Ectodermal cell (in vitro differentiated cells): Measurements from ENCODE around the gene PNRC2. TPM values are rescaled to one million over a fixed set of nuclear protein-coding genes. Genes with fewer than 3 reads are reported as not detected.

Source experiments
- H3K27ac ChIP-seq: 2 replicates; pipeline ENCODE4 v1.7.0; 2013; ENCODE audit warnings: mild to moderate bottlenecking, low read depth, low read length; ENCODE audit not compliant: insufficient read depth, poor library complexity, severe bottlenecking
- H3K27me3 ChIP-seq: 2 replicates; pipeline ENCODE4 v1.7.0; 2013; ENCODE audit warnings: mild to moderate bottlenecking, low read length; ENCODE audit not compliant: insufficient read depth, control insufficient read depth, poor library complexity, severe bottlenecking
- H3K36me3 ChIP-seq: one replicate; pipeline ENCODE4 v1.7.0; 2013; ENCODE audit warnings: low read length; ENCODE audit not compliant: control insufficient read depth, insufficient read depth
- H3K4me1 ChIP-seq: one replicate; pipeline ENCODE4 v1.7.0; 2013; ENCODE audit warnings: low read length; ENCODE audit not compliant: control insufficient read depth, insufficient read depth
- H3K4me3 ChIP-seq: 2 replicates; pipeline ENCODE4 v1.7.0; 2013; ENCODE audit warnings: low read depth, low read length, control low read depth; ENCODE audit not compliant: insufficient read depth
- H3K9me3 ChIP-seq: 2 replicates; pipeline ENCODE4 v1.7.0; 2013; ENCODE audit warnings: mild to moderate bottlenecking, low read length, moderate library complexity; ENCODE audit not compliant: control insufficient read depth
- whole genome bisulfite sequencing, 2 experiments: methylation state at CpG; one replicate each; pipeline ENCODE4 v1.1.7; 2013; ENCODE audit warnings: missing lambda C conversion rate in 2 of 2; 5-methylcytosine and 5-hydroxymethylcytosine counted together
- polyA plus RNA-seq, 4 experiments: library from polyadenylated mRNA; stranded (reverse); fragments of 50-300 nt; gene quantifications; one replicate each; pipeline ENCODE4 v1.2.3, GENCODE V29; 2013

PNRC2 gene, protein sequence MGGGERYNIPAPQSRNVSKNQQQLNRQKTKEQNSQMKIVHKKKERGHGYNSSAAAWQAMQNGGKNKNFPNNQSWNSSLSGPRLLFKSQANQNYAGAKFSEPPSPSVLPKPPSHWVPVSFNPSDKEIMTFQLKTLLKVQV
- 198 TPM for polyA plus RNA-seq (2013, experiment 1 of 4)
- polyA plus RNA-seq (2013, experiment 2 of 4), result 201 TPM
- 189 TPM for polyA plus RNA-seq (2013, experiment 3 of 4)
- polyA plus RNA-seq (2013, experiment 4 of 4), result 178 TPM

DNA sequence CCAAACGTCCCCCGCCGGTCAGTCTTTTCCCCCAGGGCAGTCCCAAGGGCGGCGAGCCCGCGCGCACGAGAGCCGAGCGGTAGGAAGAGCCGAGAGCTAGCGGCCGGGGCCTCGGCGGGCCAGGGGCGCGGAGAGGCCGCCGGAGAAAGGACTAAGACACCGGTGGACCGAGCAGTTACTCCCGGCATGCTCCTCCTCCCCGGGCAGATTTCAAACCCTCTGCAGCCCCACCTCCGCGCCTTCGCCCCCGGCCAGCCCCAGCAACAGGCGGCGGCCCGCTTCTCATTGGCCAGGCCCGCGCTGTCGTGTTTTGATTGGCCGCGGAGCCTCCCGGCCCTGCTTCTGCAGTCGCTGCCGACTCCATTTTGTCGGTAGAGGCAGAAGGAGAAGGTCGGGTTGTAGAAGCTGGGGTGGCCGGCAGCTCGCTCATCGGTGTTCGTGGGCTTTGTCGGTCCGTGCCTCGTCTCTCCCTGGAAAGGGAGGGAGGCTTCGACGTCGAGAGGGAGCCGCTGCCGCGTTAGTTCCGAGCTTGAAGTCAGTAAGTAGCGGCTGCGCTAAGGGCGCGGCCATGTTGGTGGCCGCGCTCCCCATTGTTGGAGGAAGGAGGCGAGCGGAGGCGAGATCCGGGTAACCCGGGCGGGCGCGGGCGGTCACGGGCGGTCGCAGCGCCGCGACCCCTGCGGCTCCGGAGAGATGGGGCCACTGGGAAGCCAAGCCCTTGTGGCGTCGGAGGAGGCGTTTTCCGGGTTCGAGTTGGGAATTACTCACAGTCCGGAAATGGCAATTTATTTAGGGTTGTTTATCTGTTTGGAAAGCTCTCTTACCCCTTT lies at the start of gene PNRC2:
TSS of gene PNRC2 (plus strand) at position 368 of the 830 bp plus-strand sequence. CDS start 1,630 bp downstream, outside the sequence.
- H3K36me3 ChIP-seq, result no peaks in the 10 kb centered on the region
- WGBS, 2 experiments, result 0 to 1% methylated on average over 84 of the region's 84 CpGs

DNA sequence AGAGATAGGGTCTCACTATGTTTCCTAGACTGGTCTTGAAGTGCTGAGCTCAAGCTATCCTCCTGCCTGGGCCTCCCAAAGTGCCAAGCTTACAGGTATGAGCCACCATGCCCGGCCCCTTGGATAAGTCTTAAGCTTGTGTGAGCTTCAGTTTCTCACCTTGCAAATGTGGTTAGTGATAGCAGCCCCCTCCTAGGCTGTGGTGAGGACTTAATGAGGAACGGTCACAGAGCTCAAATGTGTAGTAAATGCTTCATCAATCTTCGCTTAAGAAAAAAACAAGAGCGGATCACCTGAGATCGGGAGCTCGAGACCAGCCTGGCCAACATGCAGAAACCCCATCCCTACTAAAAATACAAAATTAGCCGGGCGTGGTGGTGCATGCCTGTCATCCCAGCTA lies 49.5 kb upstream of the PNRC2 start:
- 87 to 89% methylated on average over 8 of the region's 8 CpGs for WGBS, 2 experiments
- no peaks in the 10 kb centered on the region for H3K4me1 ChIP-seq
- H3K27ac ChIP-seq, result no peak overlapping the region
- no peaks in the 10 kb centered on the region for H3K9me3 ChIP-seq
- H3K36me3 ChIP-seq, result no peaks in the 10 kb centered on the region
- peaks cover under 1% of the 10 kb centered on the region for H3K27me3 ChIP-seq
- no peak overlapping the region for H3K4me3 ChIP-seq

More for the DNA sequence above, at the start of gene PNRC2:
- Histone ChIP-seq H3K27me3 (no peaks in the 10 kb centered on the region), H3K27ac (peak within 1 kb of the TSS; percentile 100), H3K4me1 (peaks cover 4% of the 10 kb centered on the region), H3K9me3 (no peaks in the 10 kb centered on the region), H3K4me3 (peak within 1 kb of the TSS; percentile 89)

DNA sequence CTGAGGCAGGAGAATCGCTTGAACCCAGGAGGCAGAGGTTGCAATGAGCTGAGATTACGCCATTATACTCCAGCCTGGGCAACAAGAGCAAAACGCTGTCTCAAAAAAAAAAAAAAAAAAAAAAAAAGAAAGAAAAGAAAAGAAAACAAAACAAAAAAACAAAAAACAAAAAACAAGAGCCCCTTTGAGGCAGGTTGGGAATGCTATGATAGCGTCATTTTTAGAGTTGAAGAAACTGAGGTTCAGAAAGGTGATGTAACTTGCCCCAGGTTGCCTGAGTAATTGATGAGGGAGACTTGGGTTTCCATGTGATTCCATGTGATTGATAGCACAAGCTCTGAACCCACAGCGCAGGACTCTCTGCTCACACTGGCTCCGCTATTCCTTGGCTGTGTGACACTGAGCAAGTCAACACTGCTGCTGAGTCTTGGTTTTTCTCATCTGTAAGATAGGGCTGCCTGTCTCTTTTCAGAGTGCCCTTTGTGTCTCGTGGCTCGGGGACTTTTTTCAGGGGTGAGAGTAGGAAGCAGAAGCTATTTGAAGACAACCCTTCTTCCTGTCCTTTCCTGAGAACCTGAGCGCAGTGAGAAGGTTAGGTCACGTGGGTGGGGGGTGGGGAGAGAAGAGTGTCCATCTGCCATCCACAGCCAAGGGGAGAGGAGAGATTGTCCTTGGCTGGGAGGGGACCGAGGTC lies 48.9 kb upstream of the PNRC2 start:
- H3K4me1 ChIP-seq, result no peaks in the 10 kb centered on the region
- no peaks in the 10 kb centered on the region for H3K36me3 ChIP-seq
- H3K9me3 ChIP-seq, result no peaks in the 10 kb centered on the region
- H3K27ac ChIP-seq, result no peak overlapping the region
- H3K4me3 ChIP-seq, result no peak overlapping the region
- no peaks in the 10 kb centered on the region for H3K27me3 ChIP-seq
- WGBS, 2 experiments, result 87 to 92% methylated on average over 9 of the region's 11 CpGs

DNA sequence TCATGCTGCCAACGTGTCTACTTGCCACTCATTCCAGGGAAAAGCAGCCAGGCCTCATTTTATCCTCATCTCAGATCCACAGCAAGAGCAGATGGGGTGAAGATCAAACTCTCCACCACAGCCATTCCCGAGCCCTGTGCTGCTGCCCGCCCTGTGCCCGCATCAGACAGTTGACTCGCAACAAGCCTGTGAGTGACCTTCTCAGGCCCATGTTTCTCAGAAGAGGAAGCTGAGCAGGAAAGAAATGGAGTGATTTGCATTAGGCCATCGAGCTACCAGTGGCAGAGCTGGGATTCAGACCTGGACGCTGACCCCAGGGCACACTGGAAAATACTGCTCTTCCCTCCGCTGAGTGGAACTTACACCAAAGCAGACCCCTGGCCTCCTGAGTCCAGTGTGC lies 47.7 kb upstream of the PNRC2 start:
- no peaks in the 10 kb centered on the region for H3K4me1 ChIP-seq
- WGBS, 2 experiments, result 95 to 96% methylated on average over 8 of the region's 8 CpGs
- H3K36me3 ChIP-seq, result no peaks in the 10 kb centered on the region
- no peaks in the 10 kb centered on the region for H3K9me3 ChIP-seq
- no peak overlapping the region for H3K4me3 ChIP-seq
- H3K27me3 ChIP-seq, result no peaks in the 10 kb centered on the region
- no peak overlapping the region for H3K27ac ChIP-seq

DNA sequence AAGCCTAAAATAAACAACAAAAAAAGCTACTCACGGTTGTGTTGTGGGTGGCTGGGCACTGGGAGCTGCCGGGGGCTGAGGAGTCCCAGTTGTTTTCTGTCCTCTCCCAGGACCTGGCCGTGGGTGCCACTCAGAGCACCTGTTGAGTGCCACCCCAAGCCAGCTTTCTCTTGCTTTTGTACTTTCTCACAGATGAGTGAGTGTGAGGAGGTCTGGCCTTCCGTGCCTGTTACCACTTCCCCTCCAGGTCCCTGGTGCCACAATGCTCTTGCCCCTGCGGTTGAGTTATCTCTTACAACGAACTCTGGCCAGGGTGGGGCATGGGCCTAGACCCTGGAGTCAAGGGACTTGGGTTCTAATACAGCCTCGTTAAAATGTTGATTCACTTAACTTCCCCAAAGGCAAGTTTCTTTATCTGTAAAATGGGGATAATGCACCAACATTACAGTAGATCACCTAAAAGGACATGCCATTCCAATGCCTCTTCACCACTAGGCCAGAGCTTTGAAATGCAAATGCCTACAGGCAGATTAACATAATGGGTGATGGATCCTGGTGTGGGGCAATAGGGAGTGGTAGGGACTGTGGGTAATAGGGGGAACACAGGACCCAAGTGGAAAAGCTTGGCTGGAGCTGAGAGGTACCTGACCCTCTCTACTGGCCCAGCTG lies 46.3 kb upstream of the PNRC2 start, which contains the start of gene CNR2:
TSS of gene CNR2 (minus strand) at position 151 of the 669 bp plus-strand sequence. CDS start 37,745 bp downstream, outside the sequence.
- Histone ChIP-seq H3K9me3 (no peaks in the 10 kb centered on the region), H3K27ac (no peak within 1 kb of the TSS), H3K27me3 (no peaks in the 10 kb centered on the region), H3K36me3 (no peaks in the 10 kb centered on the region), H3K4me3 (no peak within 1 kb of the TSS), H3K4me1 (no peaks in the 10 kb centered on the region)
- WGBS, 2 experiments, result 78 to 82% methylated on average over 7 of the region's 7 CpGs

DNA sequence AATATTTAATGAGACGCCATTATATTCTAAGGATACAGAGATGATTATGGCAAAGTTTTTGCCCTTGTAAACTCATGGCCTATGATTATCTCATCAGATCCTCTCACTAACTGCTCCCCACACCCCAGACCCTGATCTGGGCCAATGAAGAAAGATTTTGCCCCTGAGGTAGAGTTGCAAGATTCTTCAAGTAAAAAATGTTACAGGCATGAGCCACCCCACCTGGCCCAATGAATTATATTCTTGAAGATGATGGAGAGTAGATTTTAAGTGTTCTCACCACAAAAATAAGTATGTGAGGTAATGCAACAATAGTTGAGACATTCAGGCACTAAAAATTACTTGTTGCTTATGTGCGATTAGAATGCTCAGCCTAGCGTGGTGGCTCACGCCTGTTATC lies 44.7 kb upstream of the PNRC2 start:
- H3K36me3 ChIP-seq, result no peaks in the 10 kb centered on the region
- no peak overlapping the region for H3K27ac ChIP-seq
- H3K4me3 ChIP-seq, result no peak overlapping the region
- H3K27me3 ChIP-seq, result no peaks in the 10 kb centered on the region
- H3K4me1 ChIP-seq, result no peaks in the 10 kb centered on the region
- WGBS, 2 experiments, result 97% methylated on average over 4 of the region's 4 CpGs
- H3K9me3 ChIP-seq, result no peaks in the 10 kb centered on the region

DNA sequence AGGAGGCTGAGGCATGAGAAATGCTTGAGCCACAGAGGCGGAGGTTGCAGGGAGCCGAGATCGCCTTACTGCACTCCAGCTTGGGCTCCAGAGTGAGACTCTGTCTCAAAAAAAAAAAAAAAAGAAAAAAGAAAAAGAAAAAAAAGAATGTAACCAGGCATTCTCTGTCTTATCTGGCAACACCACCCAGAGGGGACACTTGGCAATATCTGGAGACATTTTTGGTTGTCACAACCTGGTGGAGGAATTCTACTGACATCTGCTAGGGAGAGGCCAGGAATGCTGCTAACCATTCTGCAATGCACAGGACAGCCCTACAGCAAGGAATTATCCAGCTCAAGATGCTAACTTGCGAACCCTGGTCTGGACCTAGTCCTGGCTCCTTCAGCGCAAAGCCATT lies 44.2 kb upstream of the PNRC2 start:
- H3K36me3 ChIP-seq, result no peaks in the 10 kb centered on the region
- no peaks in the 10 kb centered on the region for H3K27me3 ChIP-seq
- H3K4me3 ChIP-seq, result no peak overlapping the region
- H3K9me3 ChIP-seq, result no peaks in the 10 kb centered on the region
- H3K27ac ChIP-seq, result no peak overlapping the region
- 81 to 92% methylated on average over 5 of the region's 5 CpGs for WGBS, 2 experiments
- H3K4me1 ChIP-seq, result no peaks in the 10 kb centered on the region

DNA sequence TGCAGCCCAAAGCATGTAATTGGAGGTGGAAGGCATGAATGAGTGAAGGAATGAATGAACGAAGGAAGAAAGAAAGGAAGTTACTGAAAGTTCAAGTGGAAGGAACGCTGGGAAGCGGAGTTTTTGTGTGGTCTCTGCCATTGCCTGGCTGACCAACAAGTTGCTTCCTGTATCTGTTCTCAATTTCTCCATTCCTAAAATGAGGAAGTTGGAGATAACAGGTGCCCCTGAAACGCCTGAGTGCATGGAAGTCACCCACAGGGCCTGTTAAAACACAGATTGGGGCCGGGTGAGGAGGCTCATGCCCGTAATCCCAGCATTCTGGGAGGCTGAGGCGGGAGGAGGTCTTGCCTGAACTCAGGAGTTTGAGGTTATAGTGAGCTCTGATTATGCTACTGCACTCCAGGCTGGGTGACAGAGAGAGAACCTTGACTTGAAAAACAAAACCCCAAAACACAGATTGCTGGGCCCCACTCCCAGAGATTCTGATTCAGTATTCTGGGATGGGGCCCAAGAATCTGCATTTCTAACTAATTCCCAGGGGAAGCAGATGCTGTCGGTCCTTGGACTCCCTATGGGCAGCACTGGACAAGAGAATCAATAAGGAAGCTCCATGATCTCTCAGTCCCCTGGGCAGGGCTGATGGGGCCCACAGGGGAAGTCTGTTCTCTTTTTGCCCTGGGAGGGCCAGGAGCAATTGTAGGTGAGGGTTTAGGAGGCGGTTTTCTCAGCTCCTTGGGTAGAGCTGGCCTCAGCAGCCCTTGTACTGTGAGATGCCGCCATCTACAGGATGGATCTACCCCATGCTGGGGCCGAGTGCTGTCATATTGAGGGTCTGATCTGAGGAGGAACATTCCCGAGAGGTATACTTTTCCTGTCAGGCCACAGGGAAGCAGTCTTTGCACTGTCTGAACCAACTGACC lies 43.2 kb upstream of the PNRC2 start:
- Histone ChIP-seq H3K36me3 (no peaks in the 10 kb centered on the region), H3K27ac (no peak overlapping the region), H3K9me3 (no peaks in the 10 kb centered on the region), H3K4me3 (no peak overlapping the region), H3K27me3 (no peaks in the 10 kb centered on the region), H3K4me1 (no peaks in the 10 kb centered on the region)
- 63 to 67% methylated on average over 12 of the region's 12 CpGs for WGBS, 2 experiments

DNA sequence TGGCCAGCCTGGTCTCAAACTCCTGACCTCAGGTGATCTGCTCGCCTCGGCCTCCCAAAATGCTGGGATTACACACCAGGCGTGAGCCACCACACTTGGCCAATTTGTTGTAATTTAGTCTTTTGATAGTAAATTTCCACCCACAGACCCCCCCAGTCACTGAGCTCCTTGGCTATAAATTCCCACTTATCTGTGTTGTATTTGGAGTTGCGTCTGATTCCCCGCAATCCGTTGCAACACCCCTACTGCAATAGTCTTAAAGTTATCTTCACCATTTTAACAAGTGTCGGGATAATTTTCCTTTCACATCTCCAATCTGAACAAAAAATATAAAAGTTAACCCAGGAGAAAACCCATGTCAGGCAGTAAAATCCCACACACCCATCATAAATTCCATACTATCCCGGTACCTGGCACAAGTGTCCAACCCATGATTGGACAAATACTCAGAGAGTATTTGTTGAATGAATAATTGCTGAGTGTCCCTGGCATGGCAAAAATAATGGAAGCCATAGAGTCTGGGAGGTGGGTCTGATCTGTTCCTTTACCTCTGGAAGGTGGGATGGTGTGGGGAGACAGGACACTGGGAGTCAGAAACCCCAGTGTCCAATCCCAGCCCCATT lies 37.2 kb upstream of the PNRC2 start:
- Histone ChIP-seq H3K27ac (no peak overlapping the region), H3K9me3 (no peaks in the 10 kb centered on the region), H3K4me3 (no peak overlapping the region), H3K4me1 (no peaks in the 10 kb centered on the region), H3K27me3 (no peaks in the 10 kb centered on the region), H3K36me3 (no peaks in the 10 kb centered on the region)
- 96 to 98% methylated on average over 8 of the region's 8 CpGs for WGBS, 2 experiments
